NT2/D1 (cell line): ENCODE measurements around the gene CTBP2.

Experiments used
- DNase-seq: peaks from one replicate; pipeline ENCODE4 v3.0.0-alpha.2; 2011; ENCODE audit warnings: low read depth, low spot score
- H3K27me3 ChIP-seq: 2 replicates; pipeline ENCODE4 v1.6.0; 2011; ENCODE audit warnings: mild to moderate bottlenecking; ENCODE audit not compliant: insufficient read length, insufficient read depth
- H3K36me3 ChIP-seq: 2 replicates; pipeline ENCODE4 v1.6.1; 2011; ENCODE audit warnings: mild to moderate bottlenecking, low read length, mixed read lengths; ENCODE audit not compliant: insufficient read depth, insufficient read length
- H3K4me1 ChIP-seq: 2 replicates; pipeline ENCODE4 v1.5.1; 2011; ENCODE audit not compliant: insufficient read depth, insufficient read length
- H3K4me3 ChIP-seq: 2 replicates; pipeline ENCODE4 v1.5.1; 2011; ENCODE audit warnings: low read depth; ENCODE audit not compliant: insufficient read length
- H3K9ac ChIP-seq: 2 replicates; pipeline ENCODE4 v1.6.0; 2011; ENCODE audit warnings: low read depth; ENCODE audit not compliant: insufficient read length
- H3K9me3 ChIP-seq: 2 replicates; pipeline ENCODE4 v1.5.1; 2011; ENCODE audit warnings: mild to moderate bottlenecking, low read length; ENCODE audit not compliant: insufficient read depth
- SUZ12 ChIP-seq: IDR thresholded peaks from 2 replicates; pipeline ENCODE4 v1.6.1; 2011; ENCODE audit not compliant: insufficient read length, insufficient read depth; ENCODE audit errors: extremely low read depth
- YY1 ChIP-seq: IDR thresholded peaks from 2 replicates; pipeline ENCODE4 v1.6.1; 2011; ENCODE audit not compliant: insufficient read length, insufficient read depth
- ZNF274 ChIP-seq: IDR thresholded peaks from 2 replicates; pipeline ENCODE4 v1.6.1; 2011; ENCODE audit warnings: mild to moderate bottlenecking, low read depth, low read length

Gene CTBP2

DNA sequence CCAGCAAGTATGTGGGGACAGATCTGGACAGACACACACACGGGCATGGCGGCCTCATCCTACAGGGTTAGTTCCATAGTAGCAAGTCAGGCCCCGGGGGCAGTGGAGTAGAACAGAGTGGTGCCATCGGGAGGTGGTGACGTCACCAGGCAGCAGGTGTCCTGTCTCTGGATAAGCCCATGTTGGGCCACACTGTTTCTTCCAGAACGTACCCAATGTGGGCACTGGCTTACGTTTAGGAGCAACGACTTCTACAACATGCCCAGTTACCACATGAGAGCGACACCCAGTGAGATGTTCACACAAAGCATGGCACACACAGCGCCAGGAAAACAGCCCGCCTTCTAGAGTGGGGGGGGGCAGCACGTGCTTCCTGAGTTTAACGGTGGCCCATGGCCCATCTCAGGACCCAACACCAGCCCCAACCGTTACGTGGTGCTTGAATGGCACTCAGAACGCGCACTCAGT is 67.8 kb downstream of the CTBP2 start:
- Histone ChIP-seq H3K27me3 (no peaks in the 10 kb centered on the region), H3K4me1 (peaks cover 13% of the 10 kb centered on the region), H3K4me3 (no peak overlapping the region), H3K9ac (no peak overlapping the region), H3K9me3 (no peaks in the 10 kb centered on the region), H3K36me3 (peaks cover 40% of the 10 kb centered on the region)
- DNase-seq, result no peak
- TF ChIP-seq ZNF274, result no peak

DNA sequence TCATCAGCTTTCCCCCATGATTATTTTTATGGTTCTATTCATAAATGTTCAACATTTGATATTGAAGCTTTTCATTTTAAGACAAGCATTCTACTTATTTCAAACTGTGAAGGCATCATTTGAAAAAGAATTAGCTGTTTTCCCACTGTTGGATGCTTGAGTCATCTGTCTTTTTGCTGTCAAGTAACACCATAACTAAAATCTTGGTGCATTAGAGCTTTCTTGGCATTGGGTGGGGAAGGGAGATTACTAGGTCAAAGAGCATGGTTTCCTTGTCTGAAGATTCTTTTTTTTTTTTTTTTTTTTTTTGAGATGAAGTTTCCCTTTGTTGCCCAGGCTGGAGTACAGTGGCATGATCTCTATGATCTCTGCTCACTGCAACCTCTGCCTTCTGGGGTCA is 68.5 kb downstream of the CTBP2 start:
- no peak for DNase-seq
- TF ChIP-seq YY1 (no peak), SUZ12 (no peak), ZNF274 (no peak)
- Histone ChIP-seq H3K27me3 (no peaks in the 10 kb centered on the region), H3K9me3 (no peaks in the 10 kb centered on the region), H3K4me3 (no peak overlapping the region), H3K4me1 (peaks cover 13% of the 10 kb centered on the region), H3K9ac (no peak overlapping the region), H3K36me3 (peaks cover 42% of the 10 kb centered on the region)

DNA sequence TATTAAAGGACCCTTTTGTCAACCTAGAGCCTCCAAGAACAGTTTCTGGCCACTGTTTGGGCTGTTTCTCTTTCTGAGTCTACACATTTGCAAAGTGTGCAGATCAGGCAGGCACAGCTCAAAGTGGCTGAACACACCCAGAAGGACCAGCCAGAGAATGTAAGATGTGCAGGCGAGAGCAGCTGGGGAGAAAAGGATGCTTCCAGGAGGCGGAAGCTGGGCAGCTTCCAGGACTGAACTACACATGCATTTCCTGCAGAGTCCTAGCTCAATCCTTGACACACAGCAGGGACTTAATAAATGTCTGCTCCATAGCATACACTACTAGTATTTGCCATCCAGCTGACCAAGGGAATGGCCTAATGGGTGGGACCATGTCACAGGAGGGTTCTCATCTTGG is 70.9 kb downstream of the CTBP2 start:
- Histone ChIP-seq H3K9ac (no peak overlapping the region), H3K4me3 (no peak overlapping the region), H3K4me1 (peaks cover 11% of the 10 kb centered on the region), H3K9me3 (no peaks in the 10 kb centered on the region), H3K36me3 (peaks cover 38% of the 10 kb centered on the region), H3K27me3 (no peaks in the 10 kb centered on the region)
- no peak for DNase-seq
- TF ChIP-seq YY1 (no peak), ZNF274 (no peak), SUZ12 (no peak)

DNA sequence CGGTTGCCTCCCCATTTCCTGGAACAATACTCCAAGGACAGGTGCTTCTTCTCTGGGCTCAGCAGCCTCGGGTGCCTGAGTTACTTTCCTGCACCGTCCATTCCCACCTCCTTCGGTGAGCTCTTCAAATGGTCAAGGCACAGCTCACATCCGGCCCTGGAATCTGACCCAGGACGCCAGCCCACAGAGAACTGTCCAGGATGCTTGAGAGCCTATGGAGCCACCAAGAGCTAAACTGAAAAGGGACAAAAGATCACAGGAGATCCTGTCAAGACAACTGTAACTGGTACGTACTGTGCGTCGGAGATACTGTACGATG is 72.5 kb downstream of the CTBP2 start:
- no peaks in the 10 kb centered on the region for H3K27me3 ChIP-seq
- H3K4me1 ChIP-seq, result peaks cover 11% of the 10 kb centered on the region
- peaks cover 46% of the 10 kb centered on the region for H3K36me3 ChIP-seq
- H3K9ac ChIP-seq, result no peak overlapping the region
- no peak for TF ChIP-seq ZNF274
- TF ChIP-seq SUZ12, result no peak
- no peak for TF ChIP-seq YY1
- DNase-seq, result no peak
- no peaks in the 10 kb centered on the region for H3K9me3 ChIP-seq
- H3K4me3 ChIP-seq, result no peak overlapping the region

DNA sequence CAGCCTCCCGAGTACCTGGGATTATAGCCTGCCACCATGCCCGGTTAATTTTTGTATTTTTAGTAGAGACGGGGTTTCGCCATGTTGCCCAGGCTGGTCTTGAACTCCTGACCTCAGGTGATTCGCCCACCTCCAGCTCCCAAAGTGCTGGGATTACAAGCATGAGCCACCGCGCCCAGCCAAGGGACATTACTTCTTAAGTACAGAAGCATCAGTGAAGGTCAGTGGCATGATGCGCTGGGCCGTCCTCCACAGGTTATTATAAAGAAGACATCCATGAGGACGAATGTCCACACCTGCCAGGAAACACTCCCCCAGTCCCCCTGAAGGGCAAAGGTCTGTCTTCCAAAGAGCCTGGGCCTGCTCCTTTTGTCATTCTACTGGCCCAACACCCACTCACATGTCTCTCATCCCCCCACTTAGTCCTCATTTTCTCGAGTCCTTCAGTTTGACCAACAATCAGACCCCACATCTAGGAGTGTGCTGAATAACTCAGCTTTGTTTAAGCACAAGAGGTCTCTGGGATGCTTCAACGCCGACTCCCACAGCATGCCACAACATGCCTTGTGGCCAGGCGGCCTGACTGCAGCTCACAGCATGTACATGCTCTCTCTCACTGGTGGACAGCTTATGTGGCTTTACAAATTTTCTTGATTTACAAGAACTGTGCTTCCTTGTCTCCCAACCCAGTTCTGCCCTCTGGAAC is 73.0 kb downstream of the CTBP2 start:
- no peak overlapping the region for H3K9ac ChIP-seq
- peaks cover 7% of the 10 kb centered on the region for H3K4me1 ChIP-seq
- TF ChIP-seq SUZ12 (no peak), ZNF274 (no peak), YY1 (no peak)
- DNase-seq, result no peak
- H3K36me3 ChIP-seq, result peaks cover 42% of the 10 kb centered on the region
- H3K27me3 ChIP-seq, result no peaks in the 10 kb centered on the region
- no peak overlapping the region for H3K4me3 ChIP-seq
- no peaks in the 10 kb centered on the region for H3K9me3 ChIP-seq

DNA sequence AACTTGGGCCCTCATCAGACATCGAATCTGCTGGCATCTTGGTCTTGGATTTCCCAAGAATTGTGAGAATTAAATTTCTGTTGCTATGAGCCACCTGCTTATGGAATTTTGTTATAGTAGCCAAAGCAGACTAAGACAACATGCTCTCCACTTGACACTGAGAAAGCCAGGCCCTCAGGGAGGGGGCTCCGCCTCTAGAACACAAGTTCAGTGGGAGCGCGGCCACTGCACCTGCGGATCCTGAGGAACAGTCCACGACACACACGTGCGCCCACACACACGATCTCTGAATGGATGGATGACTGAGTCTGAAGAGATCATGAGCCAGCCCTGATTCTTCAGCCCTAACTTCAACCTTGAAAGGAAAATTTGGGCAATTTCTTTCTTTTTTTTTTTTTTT is 73.7 kb downstream of the CTBP2 start:
- H3K4me3 ChIP-seq, result no peak overlapping the region
- H3K27me3 ChIP-seq, result no peaks in the 10 kb centered on the region
- peaks cover 7% of the 10 kb centered on the region for H3K4me1 ChIP-seq
- H3K36me3 ChIP-seq, result peaks cover 45% of the 10 kb centered on the region
- no peak for DNase-seq
- H3K9ac ChIP-seq, result no peak overlapping the region
- H3K9me3 ChIP-seq, result no peaks in the 10 kb centered on the region
- TF ChIP-seq ZNF274 (no peak), SUZ12 (no peak), YY1 (no peak)

DNA sequence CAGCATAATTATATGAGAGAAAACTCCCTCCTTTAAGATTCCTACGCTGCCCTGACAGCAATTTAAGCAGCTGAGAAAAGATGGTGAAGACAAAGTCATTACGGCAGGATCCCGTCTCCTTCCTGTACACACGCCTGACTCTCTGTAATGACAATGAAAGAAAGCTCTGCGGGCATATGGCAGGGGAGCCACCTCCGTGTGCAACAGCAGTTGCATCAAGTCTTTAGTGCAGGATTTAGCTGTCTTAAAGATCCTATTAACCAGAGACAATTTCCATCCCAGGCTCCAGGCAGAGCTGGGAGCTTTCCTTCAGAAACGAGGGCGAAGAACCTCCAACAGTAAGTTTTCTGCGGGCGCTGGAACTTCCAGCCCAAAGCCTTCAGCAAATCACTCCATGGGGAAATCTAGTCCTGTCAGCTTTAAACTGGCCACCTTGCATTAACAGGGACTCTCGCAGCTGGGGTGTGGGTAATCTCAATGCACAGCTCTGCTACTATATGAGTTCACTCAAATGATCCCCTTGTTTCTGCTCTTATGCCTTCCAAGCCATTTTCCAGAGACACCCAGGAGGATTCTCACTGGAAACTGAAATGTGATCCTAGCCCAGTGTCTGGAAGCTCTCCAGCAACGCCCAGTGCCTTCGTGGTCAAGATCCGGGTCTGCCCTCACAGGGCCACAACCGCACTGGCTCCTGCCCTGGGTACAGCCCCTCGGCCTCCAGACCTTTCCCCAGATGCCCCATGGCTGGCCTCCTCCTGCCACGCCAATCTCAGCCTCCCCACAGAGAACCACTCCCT is 74.9 kb downstream of the CTBP2 start:
- Histone ChIP-seq H3K9ac (no peak overlapping the region), H3K4me3 (no peak overlapping the region)
- TF ChIP-seq YY1 (no peak), SUZ12 (no peak)

More for the DNA sequence above, 74.9 kb downstream of the CTBP2 start:
- no peak for DNase-seq
- Histone ChIP-seq H3K9me3 (no peaks in the 10 kb centered on the region), H3K4me1 (peaks cover 7% of the 10 kb centered on the region), H3K27me3 (no peaks in the 10 kb centered on the region), H3K36me3 (peaks cover 48% of the 10 kb centered on the region)
